Measurements from ENCODE around the gene EPAS1. TPM values are rescaled to one million over a fixed set of nuclear protein-coding genes. Genes with fewer than 3 reads are reported as not detected.

EPAS1 gene
- total and polyA plus RNA-seq, 2 of the 8 experiments (the other 6 are each of a cell fraction or from before 2014, with no cell fraction given) = 2.0 to 4.9 TPM

DNA sequence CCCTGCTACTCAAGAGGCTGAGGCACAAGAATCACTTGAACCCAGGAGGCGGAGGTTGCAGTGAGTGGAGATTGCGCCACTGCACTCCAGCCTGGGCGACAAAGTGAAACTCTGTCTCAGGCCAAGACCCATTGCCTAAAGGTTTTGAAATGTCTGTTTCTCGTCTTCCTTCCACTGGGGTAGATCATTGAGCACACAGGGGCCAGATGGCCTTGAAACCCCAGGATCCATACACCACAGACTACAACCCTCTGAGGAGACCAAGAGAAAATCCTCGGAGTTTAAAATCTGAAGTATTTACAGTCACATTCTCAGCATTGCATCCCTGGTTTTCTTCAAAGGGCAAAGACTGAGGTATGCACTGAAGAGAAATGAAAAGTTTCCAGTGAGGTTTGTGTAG lies 7.1 kb upstream of the EPAS1 start:
- peaks cover 0 to 7% (median 0%) of the 10 kb centered on the region in 4 experiments; a peak in 3 of 7 replicates for H3K4me1 ChIP-seq (replicated peaks in 1 of 4; ENCODE audit: control insufficient read depth in 3 of 4, insufficient read depth in 4 of 4, low read length in 3 of 4)
- H4K8ac ChIP-seq (ENCODE audit: extremely low read depth, insufficient read depth, low read length) = no peak overlapping the region
- DNase-seq (ENCODE audit: low read depth in 1 of 2, low spot score in 2 of 2) = no peak
- H4K20me1 ChIP-seq (replicated peaks in 1 of 2; ENCODE audit: control insufficient read depth in 1 of 2, insufficient read depth in 2 of 2, low read length in 2 of 2) = no peaks in the 10 kb centered on the region
- no peak overlapping the region for H3K4me2 ChIP-seq (ENCODE audit: insufficient read depth in 1 of 2, low read depth in 2 of 2, low read length in 2 of 2)
- POLR2A ChIA-PET (ENCODE audit: partially characterized antibody) = no interaction called here
- WGBS, 2 experiments (ENCODE audit: extremely low coverage in 1 of 2, insufficient coverage in 1 of 2, insufficient read length in 1 of 2, insufficient replicate concordance in 2 of 2, low coverage in 1 of 2, low lambda C conversion rate in 2 of 2, missing lambda C conversion rate in 1 of 2) = 93% methylated on average over 5 of the region's 5 CpGs; no CpG with 5 or more reads in 1 of the 2 experiments
- H2BK12ac ChIP-seq (ENCODE audit: low read depth, low read length) = no peak overlapping the region
- no peak overlapping the region for H2AK5ac ChIP-seq (ENCODE audit: low read depth, low read length)
- no peak overlapping the region for H3K23ac ChIP-seq (ENCODE audit: insufficient read length)
- no peaks in the 10 kb centered on the region for H3K36me3 ChIP-seq (ENCODE audit: control insufficient read depth in 2 of 4, insufficient read depth in 4 of 4, low read length in 3 of 4)
- no peaks in the 10 kb centered on the region for H3K9me3 ChIP-seq (ENCODE audit: insufficient read depth in 2 of 2, low read depth in 1 of 2, low read length in 1 of 2)
- H3K79me2 ChIP-seq (ENCODE audit: control insufficient read depth in 1 of 2, insufficient read depth in 2 of 2, low read length in 2 of 2) = no peaks in the 10 kb centered on the region
- no peak overlapping the region for H3K18ac ChIP-seq (ENCODE audit: extremely low read depth, low read length)
- no peak overlapping the region for H2AFZ ChIP-seq (ENCODE audit: low read length)
- no peak overlapping the region for H2BK5ac ChIP-seq (ENCODE audit: low read depth, low read length)
- no peak overlapping the region for H3K4ac ChIP-seq (replicated peaks; ENCODE audit: insufficient read length, low read depth, low read length)
- H3K14ac ChIP-seq (ENCODE audit: insufficient read length) = no peak overlapping the region
- no peak overlapping the region for H4K91ac ChIP-seq (replicated peaks; ENCODE audit: insufficient read length, low read length)
- no peaks in the 10 kb centered on the region for H3K79me1 ChIP-seq (ENCODE audit: low read depth, low read length)
- H3K4me3 ChIP-seq (ENCODE audit: extremely low read depth in 1 of 4, insufficient read depth in 2 of 4, low read depth in 3 of 4, low read length in 4 of 4) = no peak overlapping the region
- no peak overlapping the region for H3K27ac ChIP-seq (ENCODE audit: low read depth, low read length)
- TF ChIP-seq KDM4A (IDR thresholded peaks at IDR 0.05; ENCODE audit: low read depth, low read length, severe bottlenecking) (no peak), RXRA (IDR thresholded peaks at IDR 0.05; ENCODE audit: insufficient read depth, low read depth, low read length) (no peak), RBBP5 (IDR thresholded peaks at IDR 0.05; ENCODE audit: borderline replicate concordance, low read depth, low read length) (no peak), ASH2L (IDR thresholded peaks at IDR 0.05; ENCODE audit: low read length) (no peak), CBX8 (IDR thresholded peaks at IDR 0.05; ENCODE audit: borderline replicate concordance, low read depth, low read length) (no peak), SUZ12 (IDR thresholded peaks at IDR 0.05; ENCODE audit: low read length) (no peak), YY1 (IDR thresholded peaks at IDR 0.05; ENCODE audit: low read depth, low read length) (no peak)
- FAIRE-seq = no peak
- H3K23me2 ChIP-seq (ENCODE audit: low read depth, low read length) = no peaks in the 10 kb centered on the region
- no peak overlapping the region for H3K9ac ChIP-seq (replicated peaks in 1 of 4; ENCODE audit: extremely low read depth in 1 of 4, low read depth in 3 of 4, low read length in 3 of 4)
- no peak overlapping the region for H2BK20ac ChIP-seq (ENCODE audit: low read length)
- H4K5ac ChIP-seq (ENCODE audit: insufficient read length, low read depth, low read length) = no peak overlapping the region
- peaks cover 2 to 8% (median 3%) of the 10 kb centered on the region in 4 experiments; a peak in 6 of 7 replicates for H3K27me3 ChIP-seq (replicated peaks in 1 of 4; ENCODE audit: control insufficient read depth in 3 of 4, extremely low read depth in 1 of 4, insufficient read depth in 3 of 4, low read length in 3 of 4)
- H3K56ac ChIP-seq (replicated peaks; ENCODE audit: insufficient read length, low read depth, low read length) = no peak overlapping the region
- CTCF ChIA-PET (ENCODE audit: partially characterized antibody) = interaction anchor here (1.5 kb wide), 1 partner anchor 76 kb away, joined by 4 read pairs; no protein-coding TSS in a partner anchor
- H2BK120ac ChIP-seq (replicated peaks; ENCODE audit: low read depth, low read length) = no peak overlapping the region
- H2BK15ac ChIP-seq (ENCODE audit: low read length) = no peak overlapping the region
